ENCODE results near the gene SYNE2.

SYNE2 gene

GRCh38 chr14:64248689-64249088 lies 395.9 kb downstream of the SYNE2 start:
- H3K27ac ChIP-seq: no peak overlapping the region
- TF ChIP-seq CTCF (conservative IDR thresholded peaks at IDR 0.05): no peak

DNA sequence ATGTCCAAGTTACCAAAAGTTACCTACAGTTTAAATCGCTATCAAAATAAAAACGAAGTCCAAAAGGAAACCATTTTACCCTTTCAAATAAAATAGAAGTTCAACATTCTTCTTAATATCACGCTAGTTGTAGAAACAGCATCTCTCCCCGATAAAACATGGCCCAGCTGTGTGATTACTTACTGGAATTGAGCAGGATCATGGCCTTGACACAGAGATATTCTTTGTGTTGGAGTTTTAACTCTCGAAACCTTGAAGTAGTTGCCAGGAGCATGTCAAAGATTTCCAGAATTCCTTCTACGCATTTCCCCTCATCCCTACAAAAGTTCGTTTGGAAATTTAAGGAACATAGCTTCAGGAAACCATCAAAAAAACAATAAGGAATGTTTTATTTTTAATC lies 396.6 kb downstream of the SYNE2 start:
- H3K27ac ChIP-seq: no peak overlapping the region
- TF ChIP-seq CTCF (conservative IDR thresholded peaks at IDR 0.05): no peak

DNA sequence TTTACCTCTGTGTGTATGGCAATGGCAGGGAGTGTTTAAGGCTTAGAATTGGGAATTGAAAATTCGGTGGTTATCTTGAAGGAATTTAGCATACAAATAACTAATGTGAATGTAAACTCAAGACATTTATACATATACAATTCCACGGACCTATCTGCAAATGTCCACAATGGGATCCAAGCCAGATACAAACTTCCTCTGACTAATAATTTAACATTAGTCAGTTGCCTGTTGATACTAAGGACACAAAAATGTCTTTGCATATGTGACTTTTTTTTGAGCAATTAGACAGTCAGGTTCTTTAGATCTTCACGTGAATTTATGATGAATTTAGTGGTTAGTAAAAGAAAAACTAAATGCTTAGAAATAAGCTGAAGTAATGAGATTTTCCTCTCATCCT lies 400.9 kb downstream of the SYNE2 start:
- no peak for TF ChIP-seq CTCF (conservative IDR thresholded peaks at IDR 0.05)
- no peak overlapping the region for H3K27ac ChIP-seq

DNA sequence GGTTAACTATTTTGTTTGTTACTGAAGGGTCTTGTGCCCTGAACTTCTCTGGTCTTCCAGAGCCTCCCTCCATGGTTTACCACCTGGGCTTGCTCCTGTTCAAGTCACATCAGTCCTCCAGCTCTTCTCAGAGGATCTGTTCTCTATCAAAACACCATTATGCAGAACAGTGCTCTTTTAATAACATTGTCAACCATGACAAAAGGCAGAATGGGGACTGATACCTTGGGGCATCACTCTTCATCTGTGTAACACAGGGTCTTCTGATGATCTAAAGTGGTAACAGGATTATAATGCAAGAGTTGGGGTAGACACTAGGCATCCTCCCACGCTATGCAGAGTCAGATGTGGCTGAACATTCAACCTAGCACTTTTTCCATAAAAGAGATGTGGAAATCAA lies 403.0 kb downstream of the SYNE2 start:
- no peak for TF ChIP-seq CTCF (conservative IDR thresholded peaks at IDR 0.05)
- H3K27ac ChIP-seq: no peak overlapping the region

- no peak for TF ChIP-seq CTCF (conservative IDR thresholded peaks at IDR 0.05)
- H3K27ac ChIP-seq: no peak overlapping the region
Observed at GRCh38 chr14:64260418-64260817, 407.6 kb downstream of the SYNE2 start.

DNA sequence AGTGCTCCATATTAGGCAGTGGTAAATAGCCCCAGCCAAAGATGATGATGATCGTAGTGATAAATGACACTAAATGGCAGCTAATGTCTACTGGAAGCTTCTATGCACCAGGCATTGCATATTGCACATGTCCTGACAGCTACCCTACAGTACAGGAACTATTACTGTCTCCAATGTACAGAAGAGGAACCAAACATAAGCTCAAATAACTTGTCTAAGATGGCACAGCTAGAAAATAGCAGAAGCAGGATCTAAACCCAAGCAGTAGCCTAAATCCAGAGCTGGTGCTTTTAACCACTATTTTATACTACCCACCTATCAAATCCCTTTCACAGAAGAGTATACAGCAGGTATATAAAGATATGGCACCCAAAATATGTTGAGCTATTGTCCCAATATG lies 412.4 kb downstream of the SYNE2 start:
- TF ChIP-seq CTCF (conservative IDR thresholded peaks at IDR 0.05): no peak
- H3K27ac ChIP-seq: no peak overlapping the region

GRCh38 chr14:64266239-64266638 lies 413.4 kb downstream of the SYNE2 start:
- no peak overlapping the region for H3K27ac ChIP-seq
- TF ChIP-seq CTCF (conservative IDR thresholded peaks at IDR 0.05): no peak

- no peak overlapping the region for H3K27ac ChIP-seq
- no peak for TF ChIP-seq CTCF (conservative IDR thresholded peaks at IDR 0.05)
Observed at GRCh38 chr14:64272019-64272418, 419.2 kb downstream of the SYNE2 start.
